Endothelial cell of umbilical vein (primary cell): ENCODE results near the gene TSACC.

ENCODE experiments used
- CTCF ChIP-seq, 2 donors: IDR thresholded peaks; 1 replicate in 1 of 2; 2 replicates in 1 of 2; pipeline ENCODE4 v1.5.1; 2011; ENCODE audit warnings: low read length in 2 of 2, mild to moderate bottlenecking in 2 of 2, moderate library complexity in 2 of 2, control low read depth in 1 of 2, inconsistent platforms in 1 of 2, low read depth in 1 of 2; ENCODE audit not compliant: insufficient read depth in 1 of 2; ENCODE audit errors: extremely low read depth in 1 of 2
- EZH2 ChIP-seq: IDR thresholded peaks from 2 replicates; pipeline ENCODE4 v1.6.1; 2012; ENCODE audit warnings: borderline replicate concordance, low read depth, mild to moderate bottlenecking, moderate library complexity, low read length, inconsistent platforms; ENCODE audit not compliant: severe bottlenecking
- GATA2 ChIP-seq: IDR thresholded peaks from 2 replicates; pipeline ENCODE4 v1.7.0; 2011; ENCODE audit warnings: low read depth, mild to moderate bottlenecking, moderate library complexity, mixed read lengths, low read length; ENCODE audit not compliant: insufficient read length, insufficient read depth
- MYC ChIP-seq: IDR thresholded peaks from one replicate; pipeline ENCODE4 v1.6.1; 2011; ENCODE audit warnings: mild to moderate bottlenecking, low read depth, low read length
- POLR2A ChIP-seq: IDR thresholded peaks from 2 replicates; pipeline ENCODE4 v1.6.1; 2012; ENCODE audit warnings: low read depth, mild to moderate bottlenecking, control low read depth, low read length
- POLR2AphosphoS5 ChIP-seq: IDR thresholded peaks from 2 replicates; pipeline ENCODE4 v1.6.1; 2012; ENCODE audit warnings: low read depth, mild to moderate bottlenecking, control low read depth, low read length, moderate library complexity; ENCODE audit not compliant: insufficient read depth

GRCh38 chr1:156358641-156359040 lies 20.3 kb downstream of the TSACC start:
- TF ChIP-seq CTCF (IDR thresholded peaks at IDR 0.05; ENCODE audit: extremely low read depth in 1 of 2, insufficient read depth in 1 of 2, low read depth in 1 of 2, low read length in 2 of 2) (no peak), POLR2A (no peak), POLR2AphosphoS5 (no peak), EZH2 (no peak), GATA2 (no peak), MYC (no peak)
